T-helper 17 cell (primary cell): ENCODE data around the gene VWCE. TPM values are rescaled to one million over a fixed set of nuclear protein-coding genes. Genes with fewer than 3 reads are reported as not detected.

Source experiments
- ATAC-seq: fragments of 150-1000 bp; cut with Tn5 transposase; 2 replicates; pipeline ENCODE4 v1.10.0; 2021; ENCODE audit warnings: mild to moderate bottlenecking, moderate library complexity
- DNase-seq, 3 donors: peaks; one replicate each; pipeline versions ENCODE4 v3.0.0 to v3.0.0-alpha.2; 2020 to 2021
- H3K9me3 ChIP-seq: one replicate; pipeline ENCODE4 v1.7.0; 2013; ENCODE audit warnings: low read length, mild to moderate bottlenecking; ENCODE audit not compliant: control insufficient read depth, poor library complexity, severe bottlenecking
- H3K27ac Mint-ChIP-seq: one replicate; pipeline ENCODE4 v1.8.0; 2022; ENCODE audit warnings: mild to moderate bottlenecking, moderate library complexity, mixed read lengths
- H3K27me3 Mint-ChIP-seq: one replicate; pipeline ENCODE4 v1.8.0; 2022; ENCODE audit warnings: mixed read lengths
- H3K36me3 Mint-ChIP-seq: one replicate; pipeline ENCODE4 v1.8.0; 2022; ENCODE audit warnings: low read depth, mixed read lengths
- H3K4me1 Mint-ChIP-seq: one replicate; pipeline ENCODE4 v1.8.0; 2022; ENCODE audit warnings: mild to moderate bottlenecking, mixed read lengths
- H3K4me3 Mint-ChIP-seq: one replicate; pipeline ENCODE4 v1.8.0; 2022; ENCODE audit warnings: mild to moderate bottlenecking, moderate library complexity, mixed read lengths
- total RNA-seq, 4 donors: library from RNA in 2 of 4; stranded (reverse) in 2 of 4; gene quantifications; one replicate each; pipeline ENCODE4 v1.2.3 and lab custom pipeline; 2022 to 2026

Gene VWCE
- total RNA-seq (1 to 10 TPM in 1 of 2 donors, under 1 TPM in 1; 0.65 to 1.4 TPM), total RNA-seq (lab: John Stamatoyannopoulos, UW) (0 to 0.45 reads per million in 2 donors)

- ATAC-seq (peak; percentile 90), DNase-seq (peak; percentile 22 to 46 (median 30))
- H3K9me3 ChIP-seq: no peaks in the 10 kb centered on the region
- Mint-ChIP-seq H3K27ac (no peak within 1 kb of the TSS), H3K27me3 (peaks cover 17% of the 10 kb centered on the region), H3K4me3 (peak within 1 kb of the TSS; percentile 86), H3K36me3 (peaks cover 13% of the 10 kb centered on the region), H3K4me1 (peaks cover 26% of the 10 kb centered on the region)
Measured at GRCh38 chr11:61294717-61295595, at the start of gene VWCE. Gene VWCE (minus strand): TSS chr11:61295316. CDS start chr11:61295037, 279 bp downstream.

- H3K27ac Mint-ChIP-seq: peak overlapping the region; percentile 87
- DNase-seq (no peak), ATAC-seq (no peak)
- peaks cover 7% of the 10 kb centered on the region for H3K4me1 Mint-ChIP-seq
- H3K36me3 Mint-ChIP-seq: no peaks in the 10 kb centered on the region
- H3K9me3 ChIP-seq: no peaks in the 10 kb centered on the region
- H3K4me3 Mint-ChIP-seq: no peak overlapping the region
- no peaks in the 10 kb centered on the region for H3K27me3 Mint-ChIP-seq
Measured at GRCh38 chr11:61343792-61344745, 49.0 kb upstream of the VWCE start.

- Mint-ChIP-seq H3K4me3 (no peak overlapping the region), H3K36me3 (peaks cover 3% of the 10 kb centered on the region), H3K27ac (peak overlapping the region; percentile 60), H3K4me1 (peaks cover 7% of the 10 kb centered on the region), H3K27me3 (no peaks in the 10 kb centered on the region)
- no peaks in the 10 kb centered on the region for H3K9me3 ChIP-seq
- DNase-seq (no peak), ATAC-seq (no peak)
Measured at GRCh38 chr11:61342207-61342803, 47.2 kb upstream of the VWCE start.

- no peak for DNase-seq
- peak overlapping the region; percentile 60 for H3K27ac Mint-ChIP-seq
Measured at GRCh38 chr11:61341706-61342105, 46.6 kb upstream of the VWCE start.

GRCh38 chr11:61340979-61341378 lies 45.9 kb upstream of the VWCE start:
- ATAC-seq (no peak), DNase-seq (no peak)
- Mint-ChIP-seq H3K36me3 (peaks cover 3% of the 10 kb centered on the region), H3K27me3 (no peaks in the 10 kb centered on the region), H3K4me1 (peaks cover 8% of the 10 kb centered on the region), H3K27ac (no peak overlapping the region), H3K4me3 (no peak overlapping the region)
- H3K9me3 ChIP-seq: no peaks in the 10 kb centered on the region

More at GRCh38 chr11:61341706-61342105, 46.6 kb upstream of the VWCE start:
- Mint-ChIP-seq H3K4me1 (peaks cover 10% of the 10 kb centered on the region), H3K27me3 (no peaks in the 10 kb centered on the region), H3K4me3 (no peak overlapping the region), H3K36me3 (peaks cover 3% of the 10 kb centered on the region)
- ATAC-seq: no peak
- no peaks in the 10 kb centered on the region for H3K9me3 ChIP-seq

- no peaks in the 10 kb centered on the region for H3K9me3 ChIP-seq
- DNase-seq: no peak
Measured at GRCh38 chr11:61339490-61339878, 44.4 kb upstream of the VWCE start.

GRCh38 chr11:61338783-61339489 lies 43.8 kb upstream of the VWCE start:
- H3K36me3 Mint-ChIP-seq: peaks cover 3% of the 10 kb centered on the region
- no peak overlapping the region for H3K27ac Mint-ChIP-seq
- no peaks in the 10 kb centered on the region for H3K27me3 Mint-ChIP-seq
- no peak overlapping the region for H3K4me3 Mint-ChIP-seq
- peaks cover 8% of the 10 kb centered on the region for H3K4me1 Mint-ChIP-seq
- ATAC-seq (no peak), DNase-seq (no peak)
- no peaks in the 10 kb centered on the region for H3K9me3 ChIP-seq

More at GRCh38 chr11:61339490-61339878, 44.4 kb upstream of the VWCE start:
- no peak for ATAC-seq
- no peaks in the 10 kb centered on the region for H3K27me3 Mint-ChIP-seq
- H3K27ac Mint-ChIP-seq: peak overlapping the region; percentile 27
- H3K36me3 Mint-ChIP-seq: peaks cover 3% of the 10 kb centered on the region
- H3K4me3 Mint-ChIP-seq: no peak overlapping the region
- peaks cover 8% of the 10 kb centered on the region for H3K4me1 Mint-ChIP-seq

GRCh38 chr11:61337706-61338470 lies 42.8 kb upstream of the VWCE start:
- no peaks in the 10 kb centered on the region for H3K27me3 Mint-ChIP-seq

GRCh38 chr11:61336171-61336935 lies 41.2 kb upstream of the VWCE start:
- H3K27ac Mint-ChIP-seq: peak overlapping the region; percentile 73
- H3K4me3 Mint-ChIP-seq: peak overlapping the region; percentile 25
- H3K27me3 Mint-ChIP-seq: no peaks in the 10 kb centered on the region

More at GRCh38 chr11:61337706-61338470, 42.8 kb upstream of the VWCE start:
- H3K4me3 Mint-ChIP-seq: no peak overlapping the region
- H3K4me1 Mint-ChIP-seq: peaks cover 15% of the 10 kb centered on the region
- peak overlapping the region; percentile 89 for H3K27ac Mint-ChIP-seq
- no peak for ATAC-seq
- no peak for DNase-seq
- H3K9me3 ChIP-seq: no peaks in the 10 kb centered on the region
- H3K36me3 Mint-ChIP-seq: peaks cover 3% of the 10 kb centered on the region

GRCh38 chr11:61335355-61335710 lies 40.2 kb upstream of the VWCE start:
- Mint-ChIP-seq H3K4me3 (no peak overlapping the region), H3K27ac (peak overlapping the region; percentile 73)

More at GRCh38 chr11:61336171-61336935, 41.2 kb upstream of the VWCE start:
- ATAC-seq (peak; percentile 62), DNase-seq (peak; percentile 74 to 83 (median 74))
- H3K4me1 Mint-ChIP-seq: peaks cover 25% of the 10 kb centered on the region
- H3K36me3 Mint-ChIP-seq: peaks cover 6% of the 10 kb centered on the region
- no peaks in the 10 kb centered on the region for H3K9me3 ChIP-seq

More at GRCh38 chr11:61335355-61335710, 40.2 kb upstream of the VWCE start:
- ATAC-seq: no peak
- Mint-ChIP-seq H3K4me1 (peaks cover 30% of the 10 kb centered on the region), H3K27me3 (no peaks in the 10 kb centered on the region), H3K36me3 (peaks cover 6% of the 10 kb centered on the region)
- no peak for DNase-seq
- no peaks in the 10 kb centered on the region for H3K9me3 ChIP-seq
